Muscle layer of colon (tissue), 2 donors: ENCODE data around the gene DNAAF3.
"Not testable (repeated sequence)": the region's sequence is repeated elsewhere in the genome, so short reads cannot be mapped to it uniquely, and the experiment has no call there.

Experiments
- H3K27ac ChIP-seq: one replicate; pipeline ENCODE4 v1.7.0; 2013; ENCODE audit warnings: low read depth, mild to moderate bottlenecking, low read length, moderate library complexity
- H3K27me3 ChIP-seq, 2 donors: one replicate each; pipeline ENCODE4 v1.7.0; 2013; ENCODE audit warnings: low read length in 2 of 2, mild to moderate bottlenecking in 2 of 2; ENCODE audit not compliant: insufficient read depth in 2 of 2, control insufficient read depth in 1 of 2
- H3K36me3 ChIP-seq: one replicate; pipeline ENCODE4 v1.7.0; 2013; ENCODE audit warnings: mild to moderate bottlenecking, low read length; ENCODE audit not compliant: insufficient read depth
- H3K4me1 ChIP-seq: one replicate; pipeline ENCODE4 v1.7.0; 2013; ENCODE audit warnings: mild to moderate bottlenecking, low read length; ENCODE audit not compliant: insufficient read depth
- H3K4me3 ChIP-seq, 2 donors: one replicate each; pipeline ENCODE4 v1.7.0; 2013; ENCODE audit warnings: low read length in 2 of 2, low read depth in 1 of 2, mild to moderate bottlenecking in 1 of 2, moderate library complexity in 1 of 2
- H3K9ac ChIP-seq: one replicate; pipeline ENCODE4 v1.7.0; 2013; ENCODE audit warnings: low read length
- H3K9me3 ChIP-seq: one replicate; pipeline ENCODE4 v1.7.0; 2013; ENCODE audit warnings: mild to moderate bottlenecking, low read length
- donor health status: abdominal sarcoma.
- donor health status: Adenocarcinoma of cecum.

DNAAF3 gene

DNA sequence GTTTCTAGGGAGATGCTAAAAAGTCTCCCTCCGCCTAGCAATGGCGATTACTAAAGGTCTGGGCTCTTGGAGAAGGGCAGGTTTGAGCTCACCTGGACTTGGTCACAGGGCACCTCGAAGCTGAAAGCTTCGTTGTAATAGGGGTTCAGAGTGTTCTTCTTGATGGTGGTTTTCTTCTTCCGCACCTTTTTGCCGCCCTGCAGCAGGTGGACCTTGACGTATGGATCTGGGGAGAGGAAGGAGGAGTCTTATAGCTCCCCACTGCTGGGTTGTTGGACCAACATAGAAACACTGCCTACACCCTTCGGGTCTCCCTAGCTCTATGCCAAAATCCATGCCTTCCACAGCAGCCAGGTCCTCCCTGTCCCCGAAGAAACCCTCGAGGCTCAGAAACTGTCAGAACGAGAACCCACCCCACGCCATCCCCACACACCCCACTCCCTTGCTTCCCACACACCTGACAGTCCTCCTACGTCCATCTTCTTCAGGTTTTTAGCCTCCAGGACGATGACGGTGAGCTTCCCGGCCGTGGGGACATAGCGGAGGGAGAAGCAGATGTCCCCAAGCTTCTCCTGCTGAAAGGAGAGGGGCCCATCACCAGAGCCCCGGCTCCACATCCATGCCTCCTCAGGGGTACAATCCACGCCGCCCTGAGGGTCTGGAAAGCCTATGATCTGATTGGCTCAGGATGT is 8.2 kb upstream of the DNAAF3 start:
- Histone ChIP-seq H3K27me3 (peaks cover 67 to 93% of the 10 kb centered on the region in 2 donors), H3K9me3 (no peaks in the 10 kb centered on the region), H3K4me3 (no peak overlapping the region), H3K36me3 (no peaks in the 10 kb centered on the region), H3K4me1 (peaks cover 8% of the 10 kb centered on the region), H3K9ac (no peak overlapping the region), H3K27ac (no peak overlapping the region)

DNA sequence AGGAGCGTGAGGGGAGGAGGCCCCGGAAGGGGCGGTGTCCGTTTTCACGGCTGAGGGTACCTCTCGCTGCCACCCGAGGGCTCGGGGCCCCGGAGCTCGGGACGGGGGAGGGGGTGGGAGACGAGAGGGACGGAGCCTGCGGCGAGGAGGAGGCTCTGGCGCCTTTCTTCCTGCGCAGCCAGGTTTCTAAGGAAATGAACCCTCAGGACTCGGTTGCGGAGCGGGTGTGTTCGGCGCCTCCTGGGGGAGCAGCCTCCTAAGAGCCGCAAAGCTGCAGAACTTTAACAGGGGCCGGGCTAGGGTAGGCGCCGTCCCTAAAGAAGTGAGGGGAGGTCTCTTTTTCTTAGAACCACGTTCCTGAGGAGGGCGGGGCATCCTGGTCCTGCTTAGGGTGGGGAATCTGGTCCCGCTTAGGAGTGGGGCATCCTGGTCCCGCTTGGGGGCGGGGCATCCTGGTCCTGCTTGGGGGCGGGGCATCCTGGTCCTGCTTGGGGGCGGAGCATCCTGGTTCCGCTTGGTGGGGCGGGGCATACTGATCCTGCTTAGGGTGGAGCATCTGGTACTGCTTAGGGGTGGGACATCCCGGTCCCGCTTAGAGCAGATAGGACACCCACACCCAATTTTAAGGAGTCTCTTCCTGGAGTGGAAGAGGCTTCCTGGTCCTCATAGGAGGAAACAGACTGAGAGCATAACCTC is 7.4 kb upstream of the DNAAF3 start:
- H3K4me1 ChIP-seq, result peaks cover under 1% of the 10 kb centered on the region
- H3K9ac ChIP-seq, result no peak overlapping the region
- H3K9me3 ChIP-seq, result no peaks in the 10 kb centered on the region
- H3K27ac ChIP-seq, result no peak overlapping the region
- peaks cover 59 to 93% of the 10 kb centered on the region in 2 donors for H3K27me3 ChIP-seq
- no peaks in the 10 kb centered on the region for H3K36me3 ChIP-seq
- H3K4me3 ChIP-seq, result no peak overlapping the region

- H3K4me1 ChIP-seq, result no peaks in the 10 kb centered on the region
- no peak overlapping the region for H3K4me3 ChIP-seq
- H3K9ac ChIP-seq, result no peak overlapping the region
- no peaks in the 10 kb centered on the region for H3K9me3 ChIP-seq
- no peaks in the 10 kb centered on the region for H3K36me3 ChIP-seq
- H3K27ac ChIP-seq, result no peak overlapping the region
- peaks cover 54 to 91% of the 10 kb centered on the region in 2 donors for H3K27me3 ChIP-seq
Observed at GRCh38 chr19:55173186-55173713, 6.8 kb upstream of the DNAAF3 start.

- Histone ChIP-seq H3K27me3 (peaks cover 53 to 89% of the 10 kb centered on the region in 2 donors), H3K4me1 (no peaks in the 10 kb centered on the region), H3K9ac (no peak overlapping the region), H3K4me3 (no peak overlapping the region), H3K27ac (no peak overlapping the region), H3K36me3 (no peaks in the 10 kb centered on the region), H3K9me3 (no peaks in the 10 kb centered on the region)
Observed at GRCh38 chr19:55172741-55173140, 6.3 kb upstream of the DNAAF3 start.

DNA sequence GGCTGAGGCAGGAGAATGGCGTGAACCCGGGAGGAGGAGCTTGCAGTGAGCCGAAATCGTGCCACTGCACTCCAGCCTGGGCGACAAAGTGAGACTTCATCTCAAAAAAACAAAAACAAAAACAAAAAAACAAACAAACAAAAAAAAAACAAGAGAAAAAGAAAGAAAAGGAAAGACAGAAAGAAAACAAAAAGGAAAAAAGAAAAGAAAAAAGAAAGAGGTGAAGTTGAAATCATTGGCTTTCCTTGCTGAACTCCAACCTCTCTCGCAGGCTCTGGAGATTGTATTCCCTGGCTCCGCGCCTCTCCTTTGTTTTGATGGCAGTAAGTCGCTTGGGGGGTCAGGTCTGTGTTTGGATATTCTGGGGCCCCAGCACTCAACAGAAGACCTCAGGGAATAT is 5.9 kb upstream of the DNAAF3 start:
- H3K36me3 ChIP-seq, H3K27ac ChIP-seq, H3K9ac ChIP-seq, H3K4me1 ChIP-seq, H3K4me3 ChIP-seq, H3K9me3 ChIP-seq: not testable (repeated sequence)
- peaks cover 57 to 89% of the 10 kb centered on the region in 2 donors for H3K27me3 ChIP-seq

DNA sequence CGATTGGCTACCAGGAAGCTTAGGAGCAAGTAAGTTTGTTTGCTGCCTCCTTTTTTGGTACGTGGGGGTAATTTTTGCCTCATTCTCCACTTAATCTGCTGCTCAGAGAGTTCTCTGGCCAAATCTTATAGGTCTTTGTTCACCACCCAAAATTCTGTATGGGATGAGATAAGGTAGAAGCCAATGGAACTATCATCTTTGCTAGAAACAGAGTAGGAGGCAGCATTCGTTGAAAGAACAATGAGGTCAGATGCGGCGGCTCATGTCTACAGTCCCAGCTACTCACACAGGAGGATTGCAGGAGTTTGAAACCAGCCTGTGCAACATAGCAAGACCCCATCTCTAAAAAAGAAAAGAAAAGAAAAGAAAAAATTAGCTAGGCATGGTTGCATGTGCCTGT is 5.0 kb upstream of the DNAAF3 start:
- no peaks in the 10 kb centered on the region for H3K36me3 ChIP-seq
- H3K4me1 ChIP-seq, result peaks cover 5% of the 10 kb centered on the region
- H3K9me3 ChIP-seq, result no peaks in the 10 kb centered on the region
- no peak overlapping the region for H3K27ac ChIP-seq
- H3K27me3 ChIP-seq, result peaks cover 57 to 89% of the 10 kb centered on the region in 2 donors
- no peak overlapping the region for H3K9ac ChIP-seq
- H3K4me3 ChIP-seq, result no peak overlapping the region

GRCh38 chr19:55169136-55169535 is 2.7 kb upstream of the DNAAF3 start:
- H3K36me3 ChIP-seq, result no peaks in the 10 kb centered on the region
- peaks cover 46 to 82% of the 10 kb centered on the region in 2 donors for H3K27me3 ChIP-seq
- H3K9me3 ChIP-seq, result no peaks in the 10 kb centered on the region
- no peak overlapping the region for H3K27ac ChIP-seq
- H3K4me3 ChIP-seq, result no peak overlapping the region
- H3K4me1 ChIP-seq, result peaks cover 10% of the 10 kb centered on the region
- no peak overlapping the region for H3K9ac ChIP-seq

DNA sequence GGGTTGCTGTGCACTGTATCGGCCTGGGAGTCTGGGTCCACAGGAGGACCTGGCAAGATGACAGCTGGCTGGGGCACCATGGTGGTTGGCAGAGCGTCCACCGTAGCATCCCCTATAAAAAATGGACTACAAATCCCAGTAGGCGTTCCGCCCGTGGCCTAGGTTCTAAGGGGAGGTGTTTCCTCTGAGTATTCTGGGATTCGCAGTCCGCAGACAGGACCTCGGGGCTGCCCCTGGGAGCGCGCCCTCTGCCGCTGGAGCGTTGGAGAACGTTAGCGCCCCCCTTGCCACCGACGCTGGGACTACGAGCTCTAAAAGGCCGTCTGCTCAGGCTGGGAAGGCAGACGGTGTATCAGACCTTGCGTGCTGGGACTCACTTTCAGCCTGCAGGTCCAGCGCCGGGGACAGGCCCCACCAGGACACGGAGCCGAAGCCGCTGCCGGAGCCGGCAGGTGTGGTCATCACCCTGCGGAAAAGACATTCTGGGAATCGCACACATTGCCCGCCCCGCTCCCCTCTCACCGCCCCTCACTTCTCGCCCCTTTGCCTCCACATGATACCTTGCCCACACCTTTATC is 372 bp downstream of the DNAAF3 start:
- Histone ChIP-seq H3K27me3 (peaks cover 46 to 68% of the 10 kb centered on the region in 2 donors), H3K36me3 (no peaks in the 10 kb centered on the region), H3K9me3 (no peaks in the 10 kb centered on the region), H3K27ac (no peak overlapping the region), H3K9ac (no peak overlapping the region), H3K4me3 (peak overlapping the region in 1 of 2 donors; percentile 7), H3K4me1 (peaks cover 10% of the 10 kb centered on the region)

DNA sequence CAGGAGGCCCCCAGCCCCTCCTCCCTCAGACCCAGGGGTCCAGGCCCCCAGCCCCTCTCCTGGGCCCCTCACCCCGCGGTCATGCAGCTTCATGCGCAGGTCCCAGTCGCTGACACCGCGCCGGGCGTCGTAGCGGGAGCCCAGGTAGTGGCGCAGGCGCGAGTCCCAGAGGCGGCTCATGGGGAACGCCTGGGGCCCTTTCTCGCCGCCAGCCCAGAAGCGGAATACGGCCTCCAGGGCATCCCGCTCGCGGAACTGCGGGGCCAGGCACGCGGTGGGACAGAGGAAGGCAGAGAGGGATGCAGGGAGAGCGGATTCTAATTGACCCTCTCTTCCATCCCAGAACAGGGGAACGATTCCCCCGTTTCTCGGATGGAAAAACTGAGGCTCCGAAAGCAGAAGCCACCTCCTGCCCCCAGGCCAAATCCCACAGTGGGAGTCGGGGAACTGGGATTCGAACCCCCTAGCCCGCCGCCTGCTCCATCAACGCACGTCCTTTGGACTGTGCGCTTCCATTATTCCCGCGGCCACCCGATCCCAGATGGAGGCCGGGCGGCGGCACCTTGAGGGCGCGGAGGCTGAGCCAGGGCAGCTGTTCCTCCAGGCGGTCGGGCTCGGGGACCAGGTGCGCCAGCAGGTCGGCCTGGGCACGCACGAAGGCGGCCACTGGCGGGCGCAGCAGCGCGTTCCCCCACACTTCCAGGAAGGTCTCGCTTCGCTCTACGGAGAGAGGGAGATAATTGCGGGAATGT is 4.7 kb downstream of the DNAAF3 start:
- Histone ChIP-seq H3K36me3 (no peaks in the 10 kb centered on the region), H3K27ac (no peak overlapping the region), H3K9ac (no peak overlapping the region), H3K27me3 (peaks cover 38 to 75% of the 10 kb centered on the region in 2 donors), H3K4me1 (peaks cover 6% of the 10 kb centered on the region), H3K9me3 (no peaks in the 10 kb centered on the region), H3K4me3 (no peak overlapping the region)

GRCh38 chr19:55160986-55161365 is 5.4 kb downstream of the DNAAF3 start:
- Histone ChIP-seq H3K27me3 (peaks cover 38 to 75% of the 10 kb centered on the region in 2 donors), H3K4me3 (no peak overlapping the region), H3K27ac (no peak overlapping the region), H3K4me1 (no peaks in the 10 kb centered on the region), H3K9ac (no peak overlapping the region), H3K9me3 (no peaks in the 10 kb centered on the region), H3K36me3 (no peaks in the 10 kb centered on the region)
